Tongue (tissue), 2 donors: ENCODE results near the gene TBC1D22A. TPM values are rescaled to one million over a fixed set of nuclear protein-coding genes. Genes with fewer than 3 reads are reported as not detected.

Source experiments
- DNase-seq: peaks from one replicate; pipeline ENCODE4 v3.0.0-alpha.2; 2015
- total RNA-seq: library from RNA; depleted of rRNA; stranded (reverse); fragments of >200 nt; gene quantifications from one replicate; pipeline ENCODE4 v1.2.3, GENCODE V29; 2014

TBC1D22A gene
- total RNA-seq, 1 donor from 2014 or later: 14.3 TPM

DNA sequence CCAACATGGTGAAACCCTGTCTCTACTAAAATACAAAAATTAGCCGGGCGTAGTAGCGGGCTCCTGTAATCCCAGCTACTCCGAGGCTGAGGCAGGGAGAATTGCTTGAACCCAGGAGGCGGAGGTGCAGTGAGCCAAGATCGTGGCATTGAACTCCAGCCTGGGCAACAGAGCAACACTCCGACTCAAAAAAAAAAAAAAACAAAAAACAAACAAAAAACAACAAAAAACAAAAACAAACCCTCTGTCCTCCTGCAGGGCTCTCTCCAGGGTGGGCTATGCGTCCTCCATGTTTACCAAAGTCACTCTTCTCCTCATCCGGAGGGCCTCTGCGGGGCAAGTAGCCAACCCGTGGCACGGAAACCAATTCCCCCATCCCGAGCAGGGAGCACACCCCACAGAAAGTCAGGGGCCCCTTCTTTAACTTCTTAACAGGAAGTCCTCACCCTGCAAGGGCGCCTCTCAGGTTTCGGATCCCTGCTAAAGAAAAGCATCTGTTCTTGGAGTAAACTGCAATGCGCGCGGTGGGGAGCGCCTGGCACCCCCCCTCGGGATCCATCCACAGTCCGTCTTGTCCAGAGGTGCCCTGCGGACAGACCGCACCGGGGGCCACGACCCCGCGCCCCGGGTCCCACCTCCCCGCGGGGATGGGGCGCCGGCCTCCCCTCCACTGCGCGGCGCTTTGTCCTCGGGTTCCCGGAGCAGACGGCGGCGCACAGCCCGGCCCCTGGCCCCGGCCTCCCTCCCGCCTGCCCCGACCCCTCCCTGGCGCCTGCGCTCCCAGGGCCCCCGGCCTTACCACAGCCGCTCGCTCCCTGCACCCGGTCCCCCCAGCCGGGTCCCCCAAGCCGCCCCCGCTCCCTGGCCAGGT is 25.1 kb upstream of the TBC1D22A start:
- peak; percentile 67 for DNase-seq

DNA sequence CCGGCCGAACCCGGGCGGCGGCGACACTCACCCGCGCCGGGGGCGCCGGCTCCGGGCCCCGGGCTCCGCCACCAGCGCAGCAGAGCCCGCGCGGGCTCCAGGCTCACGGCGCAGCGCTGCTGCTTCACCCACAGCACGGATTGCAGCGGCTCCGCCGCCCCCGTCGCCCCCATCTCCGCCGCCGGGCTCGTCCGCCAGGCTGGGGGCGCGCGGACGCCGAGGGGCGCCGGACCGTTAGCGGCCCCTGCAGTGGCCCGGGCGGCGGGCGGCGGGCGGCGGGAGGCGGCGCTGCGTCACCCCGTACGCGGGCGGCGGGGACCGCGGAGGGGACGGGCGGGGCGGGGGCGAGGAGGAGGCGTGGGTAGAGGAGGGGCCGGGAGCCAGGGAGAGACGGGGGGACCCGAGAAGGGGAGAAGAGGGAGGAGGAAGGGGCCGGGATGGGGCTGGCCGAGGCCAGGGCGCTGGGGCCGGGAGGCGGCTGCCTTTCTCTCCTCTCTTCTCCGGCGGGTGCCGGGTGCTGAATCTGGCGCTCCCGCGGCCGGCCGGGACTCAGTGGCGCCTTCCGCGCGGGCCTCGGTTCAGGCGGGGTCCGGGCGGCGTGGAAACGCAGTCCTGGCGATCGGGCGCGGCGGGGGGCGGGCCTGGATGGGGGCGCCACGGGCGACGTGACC is 24.3 kb upstream of the TBC1D22A start, which contains the start of gene CERK:
Gene CERK (minus strand): TSS at position 277 of the 671 bp plus-strand sequence. CDS start 104 bp downstream, at position 173.
- DNase-seq: peak; percentile 89

- no peak for DNase-seq
Observed at GRCh38 chr22:46738647-46739093, 23.8 kb upstream of the TBC1D22A start.

- peak; percentile 53 for DNase-seq
Observed at GRCh38 chr22:46739094-46739870, 23.2 kb upstream of the TBC1D22A start.

DNA sequence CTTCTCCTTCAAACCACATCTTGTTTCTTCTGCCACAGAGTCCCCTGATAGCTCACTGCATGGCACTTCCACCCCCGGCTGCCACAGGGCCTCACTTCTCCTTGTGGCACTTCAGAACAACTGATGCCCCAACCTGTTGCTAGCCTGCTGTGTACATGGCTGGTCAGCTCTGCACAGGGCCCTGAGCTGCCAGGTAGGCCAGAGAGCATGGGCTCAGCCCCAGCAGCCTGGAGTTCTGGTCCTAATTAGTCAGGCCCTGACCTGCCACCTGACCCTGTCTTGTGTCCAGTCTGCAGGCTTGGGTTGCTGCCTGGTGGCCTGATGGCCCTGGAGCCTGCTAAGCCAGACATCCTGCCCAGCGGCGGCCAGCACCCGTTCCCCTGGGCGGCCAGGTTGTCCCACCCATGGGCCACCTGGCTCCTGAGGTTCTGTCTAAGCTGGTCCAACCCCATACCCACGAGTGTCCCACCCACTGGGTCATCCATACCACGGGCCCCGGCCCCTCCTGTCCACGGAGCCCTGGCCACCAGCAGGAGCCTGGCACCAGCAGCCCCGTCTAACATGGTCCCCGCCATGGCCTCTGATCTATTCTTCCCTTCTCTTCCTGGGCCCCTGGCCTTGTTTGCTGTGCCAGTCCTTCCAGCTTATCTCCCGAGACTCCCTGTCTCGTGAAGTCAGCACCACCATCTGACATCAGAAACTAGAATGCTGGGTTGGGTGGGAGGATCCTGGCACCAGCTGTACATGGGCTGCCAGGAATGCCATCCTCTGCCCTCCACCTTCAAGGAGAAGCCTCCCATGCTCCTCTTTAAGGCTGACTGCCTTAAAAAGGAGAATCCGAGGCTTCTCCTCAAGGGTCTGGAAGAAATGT is 21.3 kb upstream of the TBC1D22A start:
- no peak for DNase-seq

DNA sequence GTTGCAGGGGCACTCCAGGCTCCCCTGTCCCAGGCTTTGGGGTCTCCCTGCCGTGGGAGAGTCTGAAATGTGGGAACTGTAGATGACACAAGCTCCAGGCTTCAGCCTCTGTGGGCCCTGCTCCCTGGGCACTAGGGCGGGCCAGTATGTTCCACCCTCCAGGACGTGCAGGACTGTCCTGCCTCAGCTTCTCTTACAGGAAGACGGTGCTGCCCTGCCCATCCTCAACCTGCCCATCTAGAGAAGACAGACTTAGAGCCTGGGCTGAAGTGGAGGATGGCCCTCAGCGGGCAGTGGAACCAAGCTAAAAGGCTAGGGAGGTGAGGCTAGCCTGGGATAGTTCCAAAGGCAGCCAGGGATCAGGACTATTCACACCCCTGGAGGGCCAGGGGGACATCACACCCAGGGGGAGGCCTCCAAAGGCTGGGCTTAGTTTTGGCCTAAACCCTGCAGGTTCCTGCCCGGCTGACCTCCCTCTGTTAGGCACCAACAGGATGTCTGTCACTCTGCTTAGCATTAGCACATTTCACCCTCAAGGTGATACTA is 20.4 kb upstream of the TBC1D22A start:
- DNase-seq: no peak

DNA sequence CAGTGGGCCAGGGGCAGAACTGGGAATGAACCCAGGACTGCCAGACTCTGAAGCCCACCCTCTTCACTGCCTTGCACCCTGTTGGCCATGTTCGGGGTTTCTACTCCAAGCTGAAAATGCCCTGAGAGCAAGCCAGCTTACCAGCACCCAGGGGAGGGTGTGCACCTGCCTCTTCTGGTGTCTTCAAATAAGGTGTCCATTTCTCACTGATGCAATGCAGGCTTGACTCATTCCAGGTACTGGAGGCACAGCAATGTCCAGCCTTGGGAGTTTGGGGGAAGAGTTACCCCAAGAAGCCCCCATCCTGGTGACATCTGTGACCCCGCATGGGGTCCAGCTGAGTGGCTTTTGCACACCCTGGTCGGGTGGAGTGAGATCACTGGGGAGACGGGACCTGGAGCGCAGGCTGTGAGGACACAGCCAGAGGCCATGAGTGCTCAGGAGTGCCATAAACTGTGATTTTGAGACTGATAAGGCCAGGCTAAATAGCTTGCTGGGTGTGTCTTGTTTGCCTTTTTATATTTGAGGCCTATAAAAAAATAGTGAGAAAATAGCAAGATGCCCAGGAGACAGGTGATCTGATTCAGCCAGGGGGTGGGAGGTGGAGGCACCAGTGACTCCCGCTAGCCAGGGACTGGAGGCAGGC is 19.8 kb upstream of the TBC1D22A start:
- DNase-seq: no peak

- DNase-seq: no peak
Observed at GRCh38 chr22:46744581-46744980, 17.9 kb upstream of the TBC1D22A start.

GRCh38 chr22:46746192-46746591 is 16.3 kb upstream of the TBC1D22A start:
- DNase-seq: no peak

- no peak for DNase-seq
Observed at GRCh38 chr22:46746620-46747019, 15.8 kb upstream of the TBC1D22A start.

- DNase-seq: no peak
Observed at GRCh38 chr22:46747646-46748045, 14.8 kb upstream of the TBC1D22A start.

GRCh38 chr22:46748206-46748907 is 14.1 kb upstream of the TBC1D22A start:
- no peak for DNase-seq

DNA sequence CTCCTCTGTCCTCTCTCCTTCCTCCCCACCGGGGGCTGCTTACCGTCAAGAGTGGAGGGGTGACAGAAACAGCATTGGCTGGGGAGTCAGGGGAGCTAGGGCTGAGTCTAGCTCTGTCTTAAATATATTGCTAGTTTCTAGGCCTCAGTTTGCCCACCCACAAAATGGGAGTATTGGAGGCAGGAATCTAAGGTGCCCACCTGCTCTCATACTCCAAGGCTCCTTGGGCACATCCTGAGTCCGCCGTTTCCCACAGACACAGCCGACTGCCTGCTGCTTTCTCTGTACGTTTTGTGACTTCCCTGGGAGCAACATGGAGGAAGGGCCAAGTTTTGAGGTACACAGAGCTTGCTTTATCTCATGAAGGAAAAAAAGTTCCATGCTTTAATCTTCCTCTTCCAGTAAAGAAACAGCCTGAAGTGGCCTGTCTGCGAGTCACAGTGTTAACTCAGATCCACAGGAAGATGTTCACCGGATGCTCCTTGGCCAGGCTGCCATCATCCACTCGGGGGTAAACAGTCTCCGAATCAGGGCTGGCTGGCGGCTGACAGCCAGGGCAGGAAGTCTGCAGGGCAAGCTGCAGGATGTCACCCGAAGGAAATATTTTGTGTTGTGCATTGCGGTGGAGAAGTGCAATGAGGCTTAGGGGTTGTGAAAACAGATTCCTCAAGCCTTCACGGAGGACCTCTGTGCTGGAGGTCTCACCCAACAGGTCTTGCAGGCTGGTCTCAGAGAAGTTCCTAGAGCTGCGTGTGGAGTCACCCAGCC is 13.4 kb upstream of the TBC1D22A start:
- DNase-seq: no peak

DNA sequence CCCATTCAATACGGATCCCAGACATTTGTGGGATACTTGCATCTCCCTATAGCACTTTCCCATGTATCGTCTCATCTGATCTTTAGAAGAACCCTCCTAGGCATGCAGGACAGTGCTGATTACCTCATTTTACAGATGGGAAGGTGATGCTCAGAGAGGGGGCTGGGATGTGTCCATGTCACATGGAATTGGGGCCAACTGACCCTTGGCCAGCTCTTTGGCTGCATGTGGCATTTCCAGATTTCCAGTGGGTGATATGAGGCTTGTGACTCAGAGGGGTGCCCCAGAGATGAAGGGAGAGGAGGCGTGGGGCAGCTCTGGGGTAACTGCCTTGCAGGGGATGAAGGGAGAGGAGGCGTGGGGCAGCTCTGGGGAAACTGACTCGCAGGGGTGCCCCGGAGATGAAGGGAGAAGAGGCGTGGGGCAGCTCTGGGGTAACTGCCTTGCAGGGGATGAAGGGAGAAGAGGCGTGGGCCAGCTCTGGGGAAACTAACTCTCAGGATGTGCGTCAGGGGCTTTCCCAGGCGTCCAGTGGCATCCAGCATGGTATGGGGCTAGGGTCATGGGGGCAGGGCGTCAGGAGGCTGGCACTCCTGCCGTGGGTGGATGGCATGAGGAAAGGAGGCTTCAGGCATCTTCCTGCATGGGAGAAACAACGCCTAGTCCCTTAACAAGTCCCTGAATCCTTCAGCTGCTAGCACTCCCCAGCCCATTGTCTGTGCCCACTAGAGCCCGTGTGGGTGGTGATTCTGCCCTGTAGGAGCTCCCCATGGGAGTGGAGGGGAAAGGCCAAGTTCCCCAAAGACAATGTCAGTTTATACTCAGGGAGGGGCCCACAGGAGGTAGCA is 12.5 kb upstream of the TBC1D22A start:
- no peak for DNase-seq

GRCh38 chr22:46750530-46750800 is 12.0 kb upstream of the TBC1D22A start:
- DNase-seq: no peak

DNA sequence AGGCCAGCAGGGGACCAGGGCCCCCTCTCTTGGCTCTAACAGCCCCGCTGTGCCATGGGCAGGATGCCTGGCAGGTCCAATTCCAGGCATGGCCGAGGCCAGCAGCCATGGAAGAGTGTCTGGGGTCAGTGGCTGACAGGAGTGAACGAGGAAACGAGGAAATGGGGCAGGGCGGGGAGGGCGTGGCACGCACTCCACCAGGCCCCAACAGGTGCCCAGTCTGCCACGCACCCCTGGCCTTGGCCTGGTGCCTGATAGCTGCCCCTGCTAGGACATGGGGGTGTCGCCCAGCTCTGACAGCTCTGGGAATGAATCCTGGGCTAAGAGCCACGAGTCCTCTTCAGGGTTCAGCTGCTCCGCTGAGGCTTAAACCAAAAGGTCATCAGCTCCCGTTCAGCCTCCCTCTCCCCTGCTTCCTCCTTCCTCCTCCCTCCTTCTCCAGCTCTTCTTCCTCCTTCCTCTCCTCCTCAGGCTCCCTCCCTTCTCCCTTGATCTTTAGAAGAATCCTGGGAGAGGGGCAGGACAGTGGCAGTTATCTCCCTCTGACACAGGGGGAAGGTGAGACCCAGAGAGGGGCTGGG is 11.5 kb upstream of the TBC1D22A start:
- DNase-seq: peak; percentile 76

DNA sequence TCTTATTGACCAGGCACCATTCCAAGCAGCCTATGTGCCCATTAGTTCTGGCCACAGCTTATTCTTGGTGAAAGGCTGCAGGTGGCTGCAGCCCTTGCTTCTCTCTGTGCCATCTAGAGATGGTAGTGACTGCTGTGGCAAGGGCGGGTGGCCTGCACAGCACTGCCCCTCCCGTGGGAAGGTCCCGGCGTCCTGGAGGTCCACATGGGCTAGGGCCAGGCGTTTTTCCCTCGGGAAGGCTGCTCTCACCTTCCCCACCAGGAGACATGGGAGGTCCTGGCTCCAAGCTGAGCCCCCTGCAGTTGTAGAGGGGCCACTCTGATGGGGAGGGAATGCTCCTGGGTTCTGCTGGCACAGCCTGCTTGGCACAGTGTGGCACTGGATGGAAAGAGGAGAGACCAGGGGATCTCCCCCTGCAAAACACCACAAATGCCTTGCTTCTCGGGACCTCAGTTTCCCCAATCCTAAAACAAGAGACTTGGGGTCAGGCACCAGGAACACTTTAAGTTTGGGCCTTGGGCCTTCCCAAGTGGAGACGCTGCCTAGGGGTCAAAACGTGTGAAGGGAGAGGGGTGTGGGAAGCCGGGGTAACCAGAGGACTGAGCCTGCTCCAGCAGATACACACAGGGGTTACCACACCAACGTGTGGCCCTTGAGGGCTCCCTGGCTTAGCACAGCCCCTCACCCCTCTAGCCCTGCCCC is 10.0 kb upstream of the TBC1D22A start:
- peak; percentile 66 for DNase-seq

- no peak for DNase-seq
Observed at GRCh38 chr22:46752988-46753310, 9.5 kb upstream of the TBC1D22A start.
